NCI-H2196 treated with DMSO at 0.1 percent for 48 hours (cell line): ENCODE results near the gene TXNDC15.

Experiments
- DNase-seq: peaks from one replicate; lab custom pipeline; 2025; ENCODE audit not compliant: unreplicated experiment; lab: John Stamatoyannopoulos, UW

Gene TXNDC15

GRCh38 chr5:134917070-134917815 lies 43.1 kb downstream of the TXNDC15 start:
- no peak for DNase-seq

GRCh38 chr5:134918861-134919260 lies 44.7 kb downstream of the TXNDC15 start:
- DNase-seq: no peak

- no peak for DNase-seq
Observed at GRCh38 chr5:134920848-134921575, 46.8 kb downstream of the TXNDC15 start.

GRCh38 chr5:134932508-134932907 lies 58.3 kb downstream of the TXNDC15 start:
- no peak for DNase-seq

GRCh38 chr5:134934202-134934601 lies 60.0 kb downstream of the TXNDC15 start:
- DNase-seq: no peak

- DNase-seq: no peak
Observed at GRCh38 chr5:134935711-134936602, 61.8 kb downstream of the TXNDC15 start.

- no peak for DNase-seq
Observed at GRCh38 chr5:134937526-134937925, 63.4 kb downstream of the TXNDC15 start.

GRCh38 chr5:134938030-134938429 lies 63.9 kb downstream of the TXNDC15 start:
- DNase-seq: no peak

- DNase-seq: no peak
Observed at GRCh38 chr5:134939500-134939899, 65.3 kb downstream of the TXNDC15 start.

- DNase-seq: no peak
Observed at GRCh38 chr5:134943547-134943946, 69.4 kb downstream of the TXNDC15 start.

- DNase-seq: no peak
Observed at GRCh38 chr5:134944630-134945029, 70.5 kb downstream of the TXNDC15 start.

GRCh38 chr5:134945041-134945440 lies 70.9 kb downstream of the TXNDC15 start:
- DNase-seq: no peak

GRCh38 chr5:134948911-134949310 lies 74.7 kb downstream of the TXNDC15 start:
- no peak for DNase-seq

- no peak for DNase-seq
Observed at GRCh38 chr5:134949316-134949715, 75.1 kb downstream of the TXNDC15 start.
